Gastrocnemius medialis (tissue), 4 donors: ENCODE results near the gene LRRC75A. TPM values are rescaled to one million over a fixed set of nuclear protein-coding genes. Genes with fewer than 3 reads are reported as not detected.

Experiments
- ATAC-seq, 2 donors: fragments of 150-250 bp; one replicate each; pipeline ENCODE4 v1.9.1; 2016
- DNase-seq, 2 donors: peaks; one replicate each; pipeline ENCODE4 v3.0.0-alpha.2; 2019
- H3K27ac ChIP-seq, 4 donors: fragments of 200-600 bp; sonication (generic); 1 replicate in 1 of 4; 2 replicates in 3 of 4; pipeline ENCODE4 v1.5.1; 2016 to 2018; ENCODE audit warnings: mild to moderate bottlenecking in 2 of 4, moderate library complexity in 1 of 4
- H3K27me3 ChIP-seq, 3 donors: fragments of 200-600 bp; sonication (generic) in 2 of 3; 1 replicate in 1 of 3; 2 replicates in 2 of 3; pipeline versions ENCODE4 v1.5.1 to v1.6.0; 2016 to 2019; ENCODE audit warnings: mild to moderate bottlenecking in 1 of 3, moderate library complexity in 1 of 3
- H3K36me3 ChIP-seq, 2 donors: fragments of 200-600 bp; sonication (generic) in 1 of 2; one replicate each; pipeline ENCODE4 v1.5.1; 2017 to 2018
- H3K4me1 ChIP-seq, 2 donors: fragments of 200-600 bp; sonication (generic) in 1 of 2; one replicate each; pipeline ENCODE4 v1.5.1; 2016 to 2017; ENCODE audit warnings: mild to moderate bottlenecking in 2 of 2
- H3K4me3 ChIP-seq, 4 donors: fragments of 200-600 bp; sonication (generic) in 3 of 4; 1 replicate in 1 of 4; 2 replicates in 3 of 4; pipeline ENCODE4 v1.5.1; 2016 to 2019; ENCODE audit warnings: mild to moderate bottlenecking in 2 of 4
- H3K9me3 ChIP-seq, 3 donors: fragments of 200-600 bp; sonication (generic) in 2 of 3; 1 replicate in 1 of 3; 2 replicates in 2 of 3; pipeline ENCODE4 v1.5.1; 2016 to 2019
- POLR2A ChIP-seq, 2 donors: fragments of 450-650 bp; IDR thresholded peaks; one replicate each; pipeline ENCODE4 v1.6.1; 2017; ENCODE audit warnings: antibody characterized with exemption in 2 of 2, mild to moderate bottlenecking in 2 of 2, moderate library complexity in 2 of 2
- in situ Hi-C, 4 donors: fragments of 200-750 bp; cut with MboI; loops; one replicate each; pipeline versions ENCODE4 v1.15.0 to v1.8.0; 2017; ENCODE audit warnings: low sequenced_read_pairs in 4 of 4
- intact Hi-C: fragments of 100-400 bp; cut with DNase I; formaldehyde crosslinking; loops from one replicate; pipeline ENCODE4 v1.15.1; 2023; ENCODE audit warnings: low total_unique reads
- total RNA-seq, 4 donors: library from RNA; depleted of rRNA; stranded (reverse); fragments of >200 nt; gene quantifications; one replicate each; pipeline versions ENCODE4 v1.1.0 to v1.2.3, GENCODE V29; 2016
- TF ChIP-seq, protein P1 (sequence below), 5 experiments: fragments of 450-650 bp in 3 of 5; fragments of 200-600 bp in 2 of 5; sonication (generic) in 2 of 5; IDR thresholded peaks in 4 of 5; conservative IDR thresholded peaks in 1 of 5; 1 replicate in 4 of 5; 2 replicates in 1 of 5; pipeline ENCODE4 v1.5.1; 2016 to 2019; ENCODE audit warnings: antibody characterized with exemption in 5 of 5, mild to moderate bottlenecking in 3 of 5, moderate library complexity in 3 of 5

The LRRC75A gene
- total RNA-seq, 4 donors from 2014 or later, result 0.34 to 0.80 TPM; not detected in 2

DNA sequence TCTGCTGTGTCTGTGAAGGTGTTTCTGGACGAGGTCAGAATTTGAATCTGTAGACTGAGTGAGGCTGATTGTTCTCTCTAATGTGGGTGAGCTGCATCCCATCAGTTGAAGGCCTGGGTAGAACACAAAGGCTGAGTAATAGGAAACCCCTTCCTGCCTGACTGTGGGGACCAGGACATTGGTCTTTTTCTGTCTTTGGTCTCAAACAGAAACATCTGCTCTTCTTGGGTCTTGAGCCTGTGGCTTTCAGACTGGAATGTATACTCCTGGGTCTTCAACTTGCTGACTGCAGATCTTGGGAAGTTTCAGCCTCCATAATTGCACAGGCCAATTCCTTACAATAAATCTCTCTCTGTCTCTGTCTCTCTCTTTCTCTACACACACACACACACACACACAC, 19.6 kb upstream of the LRRC75A start:
- in situ Hi-C loops (loop anchor here in 2 of 4 donors (10.0 to 25.0 kb wide), 2 partner anchors 57 to 149 kb away; partner anchors contain the start of gene CENPV (in 1 of the 2)), intact Hi-C loops (no loop called here)
- DNase-seq, result no peak
- Histone ChIP-seq H3K36me3 (no peaks in the 10 kb centered on the region), H3K27me3 (peaks cover 0 to 5% (median 4%) of the 10 kb centered on the region in 3 donors), H3K4me3 (no peak overlapping the region), H3K27ac (no peak overlapping the region), H3K9me3 (no peaks in the 10 kb centered on the region), H3K4me1 (peaks cover 0 to 2% of the 10 kb centered on the region in 2 donors)
- TF ChIP-seq, protein P1, sequence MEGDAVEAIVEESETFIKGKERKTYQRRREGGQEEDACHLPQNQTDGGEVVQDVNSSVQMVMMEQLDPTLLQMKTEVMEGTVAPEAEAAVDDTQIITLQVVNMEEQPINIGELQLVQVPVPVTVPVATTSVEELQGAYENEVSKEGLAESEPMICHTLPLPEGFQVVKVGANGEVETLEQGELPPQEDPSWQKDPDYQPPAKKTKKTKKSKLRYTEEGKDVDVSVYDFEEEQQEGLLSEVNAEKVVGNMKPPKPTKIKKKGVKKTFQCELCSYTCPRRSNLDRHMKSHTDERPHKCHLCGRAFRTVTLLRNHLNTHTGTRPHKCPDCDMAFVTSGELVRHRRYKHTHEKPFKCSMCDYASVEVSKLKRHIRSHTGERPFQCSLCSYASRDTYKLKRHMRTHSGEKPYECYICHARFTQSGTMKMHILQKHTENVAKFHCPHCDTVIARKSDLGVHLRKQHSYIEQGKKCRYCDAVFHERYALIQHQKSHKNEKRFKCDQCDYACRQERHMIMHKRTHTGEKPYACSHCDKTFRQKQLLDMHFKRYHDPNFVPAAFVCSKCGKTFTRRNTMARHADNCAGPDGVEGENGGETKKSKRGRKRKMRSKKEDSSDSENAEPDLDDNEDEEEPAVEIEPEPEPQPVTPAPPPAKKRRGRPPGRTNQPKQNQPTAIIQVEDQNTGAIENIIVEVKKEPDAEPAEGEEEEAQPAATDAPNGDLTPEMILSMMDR (IDR thresholded peaks at IDR 0.05 in 4 of 5, conservative IDR thresholded peaks at IDR 0.05 in 1 of 5), result no peak
- no peak for TF ChIP-seq POLR2A (IDR thresholded peaks at IDR 0.05)
- no peak for ATAC-seq

DNA sequence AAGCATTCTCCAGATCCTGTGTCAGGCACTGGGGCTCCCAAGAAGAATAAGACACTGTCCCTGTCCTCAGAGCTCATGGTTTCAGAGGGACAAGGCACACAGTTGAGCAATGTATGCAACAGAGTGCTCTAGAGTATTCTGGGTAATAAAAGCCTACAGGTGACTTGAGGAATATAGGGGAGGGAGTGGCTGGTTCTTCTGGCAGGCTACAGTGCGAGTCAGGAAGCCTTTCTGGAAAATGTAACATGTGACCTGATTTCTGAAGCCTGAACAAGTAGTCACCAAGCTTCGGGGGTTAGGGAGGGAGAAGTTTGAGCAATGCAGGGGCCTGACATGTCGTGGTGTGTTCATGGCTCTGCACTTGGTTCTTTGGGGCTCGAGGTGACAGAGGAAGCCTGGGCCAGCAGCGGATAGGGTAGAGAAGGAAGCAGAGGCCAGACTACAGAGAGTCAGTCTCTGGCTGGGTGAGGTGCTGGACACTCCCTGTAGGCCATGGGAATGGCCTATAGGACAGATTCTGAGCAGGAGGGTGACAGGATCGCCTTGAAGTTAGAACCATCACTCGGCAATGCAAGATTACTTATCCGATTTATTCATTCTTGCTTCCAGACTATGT, 16.0 kb upstream of the LRRC75A start:
- TF ChIP-seq, protein P1 (IDR thresholded peaks at IDR 0.05 in 4 of 5, conservative IDR thresholded peaks at IDR 0.05 in 1 of 5), result no peak
- TF ChIP-seq POLR2A (IDR thresholded peaks at IDR 0.05), result no peak
- Histone ChIP-seq H3K9me3 (no peaks in the 10 kb centered on the region), H3K36me3 (no peaks in the 10 kb centered on the region), H3K4me1 (no peaks in the 10 kb centered on the region), H3K27me3 (no peaks in the 10 kb centered on the region), H3K27ac (no peak overlapping the region), H3K4me3 (no peak overlapping the region)
- in situ Hi-C loops, result loop anchor here in 1 of 4 donors (25.0 kb wide), 1 partner anchor 146 kb away; the partner anchor contains the start of gene CENPV
- intact Hi-C loops, result no loop called here
- DNase-seq (no peak), ATAC-seq (no peak)

DNA sequence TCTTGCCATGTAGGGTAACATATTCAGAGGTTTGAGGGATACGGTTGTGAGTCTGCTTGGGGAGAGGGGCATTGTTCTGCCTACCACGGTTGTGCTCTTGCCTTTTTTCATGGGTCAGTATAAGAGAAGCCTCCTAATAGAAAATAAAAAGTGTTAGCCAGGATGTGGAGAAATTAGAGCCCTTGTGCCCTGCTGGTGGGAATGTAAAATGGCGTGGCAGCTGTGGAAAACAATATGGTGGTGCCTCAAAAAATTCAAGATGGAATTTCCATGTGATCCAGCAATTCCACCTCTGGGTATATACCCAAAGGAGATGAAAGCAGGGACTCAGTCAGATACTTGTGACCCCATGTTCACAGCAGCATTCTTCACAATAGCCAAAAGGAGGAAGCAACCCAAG, 14.2 kb upstream of the LRRC75A start:
- TF ChIP-seq, protein P1 (IDR thresholded peaks at IDR 0.05 in 4 of 5, conservative IDR thresholded peaks at IDR 0.05 in 1 of 5), result no peak
- intact Hi-C loops, result no loop called here
- DNase-seq (no peak), ATAC-seq (no peak)
- H3K4me3 ChIP-seq, result no peak overlapping the region
- H3K36me3 ChIP-seq, result no peaks in the 10 kb centered on the region
- H3K4me1 ChIP-seq, result no peaks in the 10 kb centered on the region
- H3K9me3 ChIP-seq, result no peaks in the 10 kb centered on the region
- in situ Hi-C loops, result loop anchor here in 1 of 4 donors (25.0 kb wide), 1 partner anchor 144 kb away; the partner anchor contains the start of gene CENPV
- no peaks in the 10 kb centered on the region for H3K27me3 ChIP-seq
- H3K27ac ChIP-seq, result no peak overlapping the region

DNA sequence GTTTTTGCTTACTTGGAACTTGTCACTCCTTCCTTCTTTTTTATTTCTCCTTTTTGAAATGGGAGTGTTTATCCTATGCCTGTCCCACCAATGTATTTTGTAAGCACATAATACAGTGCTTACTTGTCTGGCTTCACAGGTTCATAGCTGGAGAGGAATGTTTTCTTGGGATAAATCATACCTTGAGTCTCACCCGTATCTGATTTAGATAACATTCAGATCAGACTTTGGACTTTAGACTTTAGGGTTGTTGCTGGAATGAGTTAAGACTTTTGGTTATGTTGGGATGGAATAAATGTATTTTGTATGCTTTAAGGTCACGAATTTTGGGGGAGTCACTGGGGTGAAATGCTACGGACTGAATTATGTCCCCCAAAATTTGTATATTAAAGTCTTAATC, 13.0 kb upstream of the LRRC75A start:
- Histone ChIP-seq H3K27me3 (no peaks in the 10 kb centered on the region), H3K4me3 (no peak overlapping the region), H3K36me3 (no peaks in the 10 kb centered on the region), H3K9me3 (no peaks in the 10 kb centered on the region), H3K4me1 (no peaks in the 10 kb centered on the region), H3K27ac (no peak overlapping the region)
- no peak for DNase-seq
- TF ChIP-seq, protein P1 (IDR thresholded peaks at IDR 0.05 in 4 of 5, conservative IDR thresholded peaks at IDR 0.05 in 1 of 5), result no peak
- TF ChIP-seq POLR2A (IDR thresholded peaks at IDR 0.05), result no peak
- intact Hi-C loops, result no loop called here
- ATAC-seq, result no peak
- in situ Hi-C loops, result loop anchor here in 1 of 4 donors (25.0 kb wide), 1 partner anchor 143 kb away; the partner anchor contains the start of gene CENPV
